Measurements from ENCODE around the gene EIF4G3.

The EIF4G3 gene

GRCh38 chr1:20829531-20829930 lies 347.2 kb downstream of the EIF4G3 start:
- H3K27me3 ChIP-seq (ENCODE audit: insufficient read depth, poor library complexity, severe bottlenecking): no peaks in the 10 kb centered on the region
- DNase-seq (ENCODE audit: low spot score): no peak
- no peak overlapping the region for H3K4me3 ChIP-seq (ENCODE audit: severe bottlenecking)
- H3K4me1 ChIP-seq (ENCODE audit: insufficient read depth, poor library complexity, severe bottlenecking): no peaks in the 10 kb centered on the region
- no peak for TF ChIP-seq CTCF (IDR thresholded peaks at IDR 0.05; ENCODE audit: poor library complexity, severe bottlenecking)
- ATAC-seq (ENCODE audit: low read depth): no peak
- no peaks in the 10 kb centered on the region for H3K9me3 ChIP-seq (ENCODE audit: severe bottlenecking)
- no peak overlapping the region for H3K27ac ChIP-seq (ENCODE audit: poor library complexity, severe bottlenecking)
- peaks cover 50% of the 10 kb centered on the region for H3K36me3 ChIP-seq (ENCODE audit: low read depth)

GRCh38 chr1:20823845-20824244 lies 352.9 kb downstream of the EIF4G3 start:
- no peaks in the 10 kb centered on the region for H3K9me3 ChIP-seq (ENCODE audit: severe bottlenecking)
- ATAC-seq (ENCODE audit: low read depth) (no peak), DNase-seq (ENCODE audit: low spot score) (no peak)
- peaks cover 45% of the 10 kb centered on the region for H3K36me3 ChIP-seq (ENCODE audit: low read depth)
- no peak for TF ChIP-seq CTCF (IDR thresholded peaks at IDR 0.05; ENCODE audit: poor library complexity, severe bottlenecking)
- H3K4me1 ChIP-seq (ENCODE audit: insufficient read depth, poor library complexity, severe bottlenecking): no peaks in the 10 kb centered on the region
- no peak overlapping the region for H3K4me3 ChIP-seq (ENCODE audit: severe bottlenecking)
- no peaks in the 10 kb centered on the region for H3K27me3 ChIP-seq (ENCODE audit: insufficient read depth, poor library complexity, severe bottlenecking)
- no peak overlapping the region for H3K27ac ChIP-seq (ENCODE audit: poor library complexity, severe bottlenecking)

- no peaks in the 10 kb centered on the region for H3K4me1 ChIP-seq (ENCODE audit: insufficient read depth, poor library complexity, severe bottlenecking)
- ATAC-seq (ENCODE audit: low read depth): no peak
- DNase-seq (ENCODE audit: low spot score): no peak
These were observed 355.2 kb downstream of the EIF4G3 start for GRCh38 chr1:20821466-20821865.

GRCh38 chr1:20819818-20820217 lies 356.9 kb downstream of the EIF4G3 start:
- no peak for ATAC-seq (ENCODE audit: low read depth)

More at GRCh38 chr1:20821466-20821865, 355.2 kb downstream of the EIF4G3 start:
- H3K27me3 ChIP-seq (ENCODE audit: insufficient read depth, poor library complexity, severe bottlenecking): no peaks in the 10 kb centered on the region
- H3K27ac ChIP-seq (ENCODE audit: poor library complexity, severe bottlenecking): no peak overlapping the region
- no peak overlapping the region for H3K4me3 ChIP-seq (ENCODE audit: severe bottlenecking)
- no peak for TF ChIP-seq CTCF (IDR thresholded peaks at IDR 0.05; ENCODE audit: poor library complexity, severe bottlenecking)
- H3K9me3 ChIP-seq (ENCODE audit: severe bottlenecking): no peaks in the 10 kb centered on the region
- peaks cover 36% of the 10 kb centered on the region for H3K36me3 ChIP-seq (ENCODE audit: low read depth)

GRCh38 chr1:20814534-20814871 lies 362.2 kb downstream of the EIF4G3 start:
- H3K27me3 ChIP-seq (ENCODE audit: insufficient read depth, poor library complexity, severe bottlenecking): no peaks in the 10 kb centered on the region
- no peak overlapping the region for H3K27ac ChIP-seq (ENCODE audit: poor library complexity, severe bottlenecking)
- no peaks in the 10 kb centered on the region for H3K9me3 ChIP-seq (ENCODE audit: severe bottlenecking)
- TF ChIP-seq CTCF (IDR thresholded peaks at IDR 0.05; ENCODE audit: poor library complexity, severe bottlenecking): no peak
- H3K4me3 ChIP-seq (ENCODE audit: severe bottlenecking): no peak overlapping the region
- H3K4me1 ChIP-seq (ENCODE audit: insufficient read depth, poor library complexity, severe bottlenecking): no peaks in the 10 kb centered on the region
- ATAC-seq (ENCODE audit: low read depth) (no peak), DNase-seq (ENCODE audit: low spot score) (no peak)
- peaks cover 36% of the 10 kb centered on the region for H3K36me3 ChIP-seq (ENCODE audit: low read depth)

More at GRCh38 chr1:20819818-20820217, 356.9 kb downstream of the EIF4G3 start:
- no peak for DNase-seq (ENCODE audit: low spot score)
- Histone ChIP-seq H3K27ac (ENCODE audit: poor library complexity, severe bottlenecking) (no peak overlapping the region), H3K9me3 (ENCODE audit: severe bottlenecking) (no peaks in the 10 kb centered on the region), H3K36me3 (ENCODE audit: low read depth) (peaks cover 26% of the 10 kb centered on the region), H3K4me1 (ENCODE audit: insufficient read depth, poor library complexity, severe bottlenecking) (no peaks in the 10 kb centered on the region), H3K4me3 (ENCODE audit: severe bottlenecking) (no peak overlapping the region), H3K27me3 (ENCODE audit: insufficient read depth, poor library complexity, severe bottlenecking) (no peaks in the 10 kb centered on the region)
- TF ChIP-seq CTCF (IDR thresholded peaks at IDR 0.05; ENCODE audit: poor library complexity, severe bottlenecking): no peak

All from RWPE2 (cell line).